ENCODE data around the gene STK39. TPM values are rescaled to one million over a fixed set of nuclear protein-coding genes. Genes with fewer than 3 reads are reported as not detected.

The STK39 gene
- total RNA-seq, 2 donors from 2014 or later = 37.1 to 41.0 TPM

GRCh38 chr2:168152902-168153530 lies 94.4 kb downstream of the STK39 start:
- Mint-ChIP-seq H3K27ac (no peak overlapping the region), H3K4me1 (ENCODE audit: low read depth) (peaks cover 30% of the 10 kb centered on the region), H3K9me3 (no peaks in the 10 kb centered on the region), H3K4me3 (no peak overlapping the region), H3K36me3 (ENCODE audit: insufficient read depth in 2 of 2) (peaks cover 2 to 3% of the 10 kb centered on the region in 2 donors), H3K27me3 (ENCODE audit: low read depth) (no peaks in the 10 kb centered on the region)
- ATAC-seq (replicated peaks in 1 of 2) (no peak), DNase-seq (no peak)

- peaks cover 2 to 5% of the 10 kb centered on the region in 2 donors for H3K36me3 Mint-ChIP-seq (ENCODE audit: insufficient read depth in 2 of 2)
- peaks cover 12% of the 10 kb centered on the region for H3K4me1 Mint-ChIP-seq (ENCODE audit: low read depth)
- no peaks in the 10 kb centered on the region for H3K9me3 Mint-ChIP-seq
- H3K27ac Mint-ChIP-seq = no peak overlapping the region
- ATAC-seq (replicated peaks in 1 of 2) = no peak
- no peaks in the 10 kb centered on the region for H3K27me3 Mint-ChIP-seq (ENCODE audit: low read depth)
- DNase-seq = no peak
- H3K4me3 Mint-ChIP-seq = no peak overlapping the region
Observed at GRCh38 chr2:168149986-168150385, 97.4 kb downstream of the STK39 start.

- Mint-ChIP-seq H3K9me3 (no peaks in the 10 kb centered on the region), H3K36me3 (ENCODE audit: insufficient read depth in 2 of 2) (peaks cover 2 to 5% of the 10 kb centered on the region in 2 donors), H3K27ac (peak overlapping the region; percentile 71), H3K4me1 (ENCODE audit: low read depth) (peaks cover 12% of the 10 kb centered on the region), H3K27me3 (ENCODE audit: low read depth) (no peaks in the 10 kb centered on the region), H3K4me3 (peak overlapping the region in 1 of 2 donors; percentile 0)
- no peak for DNase-seq
- ATAC-seq (replicated peaks in 1 of 2) = peak; percentile 62 to 71
Observed at GRCh38 chr2:168149150-168149974, 98.0 kb downstream of the STK39 start.

GRCh38 chr2:168147830-168148794 lies 99.3 kb downstream of the STK39 start:
- H3K27me3 Mint-ChIP-seq (ENCODE audit: low read depth) = no peaks in the 10 kb centered on the region
- peaks cover 2 to 5% of the 10 kb centered on the region in 2 donors for H3K36me3 Mint-ChIP-seq (ENCODE audit: insufficient read depth in 2 of 2)
- peaks cover 12% of the 10 kb centered on the region for H3K4me1 Mint-ChIP-seq (ENCODE audit: low read depth)
- ATAC-seq (replicated peaks in 1 of 2) = no peak
- no peak overlapping the region for H3K4me3 Mint-ChIP-seq
- no peaks in the 10 kb centered on the region for H3K9me3 Mint-ChIP-seq
- no peak overlapping the region for H3K27ac Mint-ChIP-seq
- DNase-seq = no peak

DNA sequence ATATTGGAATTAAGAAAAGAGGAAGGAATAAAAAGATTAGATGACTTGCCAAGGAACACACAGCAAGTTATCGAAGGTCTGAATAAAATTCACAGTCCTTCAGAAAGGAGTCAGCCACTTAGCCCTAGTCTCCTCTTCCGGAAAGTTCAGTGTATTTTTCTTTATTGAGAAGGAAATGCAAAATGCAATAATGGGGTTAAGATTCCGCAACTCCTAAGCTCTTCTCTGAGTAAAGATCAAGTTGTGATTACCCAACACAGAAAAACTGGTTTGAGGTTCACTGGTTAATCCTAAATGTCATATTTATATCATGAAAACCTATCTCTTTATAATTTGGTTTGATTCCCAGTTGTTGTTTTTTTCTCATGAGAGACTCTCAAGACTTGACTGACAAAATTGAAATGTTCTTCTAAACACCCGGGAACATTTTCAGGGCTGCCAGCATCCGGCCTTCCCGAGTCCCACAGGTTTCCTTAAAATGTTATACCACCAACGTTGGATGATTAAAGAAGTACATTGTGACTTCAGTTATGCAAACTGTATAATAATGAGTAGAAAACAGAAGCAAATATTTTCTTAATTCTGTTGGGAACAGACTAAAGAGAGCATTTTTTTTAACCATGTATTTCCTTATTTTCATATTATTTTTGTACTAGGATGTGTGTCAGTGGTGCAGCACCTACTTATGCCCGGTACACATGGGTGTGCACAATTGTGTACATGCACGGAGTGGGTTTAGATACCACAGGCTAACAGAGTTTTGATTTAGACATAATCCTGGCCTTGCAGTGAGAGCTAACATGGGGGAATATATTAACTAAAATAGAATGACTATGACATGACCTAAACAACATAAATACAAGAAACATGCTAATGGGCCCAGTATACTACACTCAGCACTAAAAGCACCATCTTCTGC lies 100.2 kb downstream of the STK39 start:
- no peaks in the 10 kb centered on the region for H3K27me3 Mint-ChIP-seq (ENCODE audit: low read depth)
- no peak overlapping the region for H3K4me3 Mint-ChIP-seq
- peaks cover 12% of the 10 kb centered on the region for H3K4me1 Mint-ChIP-seq (ENCODE audit: low read depth)
- no peak for DNase-seq
- no peak overlapping the region for H3K27ac Mint-ChIP-seq
- peaks cover 2% of the 10 kb centered on the region in 2 donors for H3K36me3 Mint-ChIP-seq (ENCODE audit: insufficient read depth in 2 of 2)
- no peak for ATAC-seq (replicated peaks in 1 of 2)
- H3K9me3 Mint-ChIP-seq = no peaks in the 10 kb centered on the region

DNA sequence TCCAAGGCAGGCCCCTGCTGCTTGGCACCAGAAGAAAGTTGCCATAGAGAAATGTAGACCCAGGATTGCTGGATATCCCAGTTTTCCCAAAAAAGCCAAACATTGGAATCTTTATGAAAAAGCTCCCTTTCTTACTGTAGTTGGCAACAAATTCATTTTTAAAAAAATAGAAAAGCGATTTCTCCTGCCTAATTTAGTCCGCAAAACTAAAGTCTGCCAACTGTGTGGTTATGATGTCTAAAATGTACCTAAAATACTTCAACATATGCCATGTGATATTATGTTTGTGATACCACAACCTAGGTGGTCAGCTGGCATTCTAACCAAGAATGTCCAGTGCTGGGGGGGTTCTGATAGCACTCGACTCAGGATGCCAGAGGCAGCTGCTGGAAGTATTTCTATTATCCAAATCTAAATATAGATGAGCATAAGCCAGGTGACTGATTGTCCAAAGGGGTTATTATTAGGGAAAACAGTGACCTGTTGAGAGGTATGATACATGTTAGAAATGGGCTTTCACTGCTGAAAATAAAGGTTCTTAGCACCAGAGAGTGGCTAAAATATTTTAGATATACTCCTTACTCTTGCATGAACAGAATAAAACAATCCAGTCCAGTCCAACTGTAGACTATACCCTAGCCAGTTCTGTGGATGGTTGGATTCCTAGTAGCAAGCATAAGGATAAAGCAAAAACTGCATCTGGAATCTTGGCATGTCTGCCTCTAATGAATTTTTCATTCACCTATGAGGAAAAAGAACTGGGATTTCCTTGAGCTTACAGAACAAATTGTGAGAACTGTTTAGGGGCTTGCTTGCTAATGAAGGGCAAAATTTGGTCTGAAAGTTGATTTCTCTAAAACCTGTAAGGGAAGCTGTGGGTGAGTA lies 101.7 kb downstream of the STK39 start:
- ATAC-seq (replicated peaks in 1 of 2) = no peak
- Mint-ChIP-seq H3K4me3 (no peak overlapping the region), H3K27ac (no peak overlapping the region)

GRCh38 chr2:168145011-168145410 lies 102.4 kb downstream of the STK39 start:
- H3K27ac Mint-ChIP-seq = no peak overlapping the region
- ATAC-seq (replicated peaks in 1 of 2) (no peak), DNase-seq (no peak)
- no peak overlapping the region for H3K4me3 Mint-ChIP-seq
- peaks cover 11% of the 10 kb centered on the region for H3K4me1 Mint-ChIP-seq (ENCODE audit: low read depth)
- H3K36me3 Mint-ChIP-seq (ENCODE audit: insufficient read depth in 2 of 2) = peaks cover 1 to 2% of the 10 kb centered on the region in 2 donors
- H3K9me3 Mint-ChIP-seq = no peaks in the 10 kb centered on the region
- H3K27me3 Mint-ChIP-seq (ENCODE audit: low read depth) = no peaks in the 10 kb centered on the region

More for the DNA sequence above, 101.7 kb downstream of the STK39 start:
- DNase-seq = no peak
- Mint-ChIP-seq H3K4me1 (ENCODE audit: low read depth) (peaks cover 12% of the 10 kb centered on the region), H3K36me3 (ENCODE audit: insufficient read depth in 2 of 2) (peaks cover 2% of the 10 kb centered on the region in 2 donors), H3K27me3 (ENCODE audit: low read depth) (no peaks in the 10 kb centered on the region), H3K9me3 (no peaks in the 10 kb centered on the region)

DNA sequence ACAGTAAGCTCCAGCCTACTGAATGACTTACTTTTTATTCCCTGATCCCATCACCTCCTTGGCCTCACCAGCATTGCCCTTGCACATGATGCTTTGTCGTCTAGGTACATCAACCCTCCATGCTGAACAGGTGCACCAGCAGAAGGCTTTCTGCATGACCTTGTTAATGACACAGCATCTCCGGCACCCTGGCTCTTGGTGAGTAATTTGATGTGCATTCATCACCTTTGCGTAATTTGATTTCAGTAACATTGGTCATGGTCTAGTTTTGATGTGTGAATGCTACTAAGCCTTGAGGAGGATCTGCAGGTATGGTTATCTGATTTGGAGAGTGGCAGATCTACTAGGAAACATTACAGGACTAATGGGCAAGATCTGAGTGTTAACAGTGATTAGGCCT lies 103.6 kb downstream of the STK39 start:
- Mint-ChIP-seq H3K4me3 (no peak overlapping the region), H3K4me1 (ENCODE audit: low read depth) (no peaks in the 10 kb centered on the region), H3K27me3 (ENCODE audit: low read depth) (no peaks in the 10 kb centered on the region), H3K36me3 (ENCODE audit: insufficient read depth in 2 of 2) (peaks cover 0 to 2% of the 10 kb centered on the region in 2 donors), H3K27ac (no peak overlapping the region), H3K9me3 (no peaks in the 10 kb centered on the region)
- ATAC-seq (replicated peaks in 1 of 2) (peak in 1 of 2 donors; percentile 53), DNase-seq (no peak)

DNA sequence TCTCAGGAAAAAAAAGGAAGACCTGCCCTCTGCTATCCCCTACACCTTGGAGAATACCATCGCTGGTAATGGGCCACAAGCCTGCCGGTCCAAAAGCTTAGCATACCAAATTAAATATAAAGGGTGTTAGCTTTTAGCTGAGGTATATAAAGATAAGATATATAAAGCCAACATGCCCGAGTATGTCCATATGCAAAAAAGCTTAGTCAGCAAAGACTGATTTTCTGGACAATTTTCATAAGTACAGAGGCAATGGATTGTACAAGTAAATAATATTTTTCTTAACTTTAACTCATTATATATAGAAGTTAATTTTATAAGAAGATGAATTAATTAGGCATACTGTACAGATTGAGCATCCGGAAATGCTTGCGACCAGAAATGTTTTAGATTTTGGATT lies 106.5 kb downstream of the STK39 start:
- peaks cover 2 to 3% of the 10 kb centered on the region in 2 donors for H3K36me3 Mint-ChIP-seq (ENCODE audit: insufficient read depth in 2 of 2)
- DNase-seq = no peak
- no peak overlapping the region for H3K4me3 Mint-ChIP-seq

DNA sequence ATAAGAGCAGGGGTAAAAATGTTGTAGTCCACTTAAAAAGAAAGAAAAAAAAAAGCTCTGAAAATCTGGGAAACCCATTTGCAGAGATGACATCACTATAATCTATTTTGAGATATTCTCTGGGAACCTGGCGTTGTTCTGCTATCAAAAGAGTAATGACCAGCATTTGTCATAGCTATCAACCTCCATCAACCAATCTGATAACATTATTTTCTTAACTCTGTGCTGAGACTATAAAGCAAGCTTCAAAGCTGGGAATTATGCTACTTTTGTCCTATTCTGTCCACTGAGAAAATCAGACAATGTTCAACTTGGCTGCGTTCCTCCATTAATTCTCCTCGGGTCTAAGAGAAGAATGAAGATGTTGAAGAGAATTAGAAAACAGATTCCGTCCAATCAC lies 107.5 kb downstream of the STK39 start:
- H3K4me3 Mint-ChIP-seq = no peak overlapping the region
- H3K27ac Mint-ChIP-seq = peak overlapping the region; percentile 30
- H3K4me1 Mint-ChIP-seq (ENCODE audit: low read depth) = peaks cover 20% of the 10 kb centered on the region
- H3K9me3 Mint-ChIP-seq = no peaks in the 10 kb centered on the region
- H3K36me3 Mint-ChIP-seq (ENCODE audit: insufficient read depth in 2 of 2) = peaks cover 2 to 6% of the 10 kb centered on the region in 2 donors
- ATAC-seq (replicated peaks in 1 of 2) (no peak), DNase-seq (no peak)
- H3K27me3 Mint-ChIP-seq (ENCODE audit: low read depth) = no peaks in the 10 kb centered on the region

More for the DNA sequence above, 106.5 kb downstream of the STK39 start:
- no peak for ATAC-seq (replicated peaks in 1 of 2)
- no peak overlapping the region for H3K27ac Mint-ChIP-seq
- no peaks in the 10 kb centered on the region for H3K27me3 Mint-ChIP-seq (ENCODE audit: low read depth)
- H3K4me1 Mint-ChIP-seq (ENCODE audit: low read depth) = peaks cover 20% of the 10 kb centered on the region
- H3K9me3 Mint-ChIP-seq = no peaks in the 10 kb centered on the region

- no peak for DNase-seq
- ATAC-seq (replicated peaks in 1 of 2) = no peak
- H3K4me3 Mint-ChIP-seq = no peak overlapping the region
- peaks cover 20% of the 10 kb centered on the region for H3K4me1 Mint-ChIP-seq (ENCODE audit: low read depth)
- no peak overlapping the region for H3K27ac Mint-ChIP-seq
- H3K27me3 Mint-ChIP-seq (ENCODE audit: low read depth) = no peaks in the 10 kb centered on the region
- peaks cover 2 to 6% of the 10 kb centered on the region in 2 donors for H3K36me3 Mint-ChIP-seq (ENCODE audit: insufficient read depth in 2 of 2)
- H3K9me3 Mint-ChIP-seq = no peaks in the 10 kb centered on the region
Observed at GRCh38 chr2:168138901-168139300, 108.5 kb downstream of the STK39 start.
